HepG2 (cell line): ENCODE data around the gene UBB. TPM values are rescaled to one million over a fixed set of nuclear protein-coding genes. Genes with fewer than 3 reads are reported as not detected.

Experiments used
- NFIC ChIP-seq: IDR thresholded peaks from 2 replicates; pipeline ENCODE4 v1.6.1; 2012; ENCODE audit warnings: mild to moderate bottlenecking, low read length, inconsistent platforms
- ZBTB34 ChIP-seq: sonication (generic); formaldehyde crosslinking; IDR thresholded peaks from 2 replicates; pipeline ENCODE4 v1.8.0; 2022; ENCODE audit warnings: mild to moderate bottlenecking, missing genetic modification reagents
- ZNF281 ChIP-seq: sonication (generic); formaldehyde crosslinking; IDR thresholded peaks from 2 replicates; pipeline ENCODE4 v1.4.0; 2020; ENCODE audit warnings: missing genetic modification reagents, borderline replicate concordance
- ZNF296 ChIP-seq: sonication (generic); formaldehyde crosslinking; conservative IDR thresholded peaks from 2 replicates; pipeline ENCODE4 v1.5.0; 2020; ENCODE audit warnings: mild to moderate bottlenecking, missing genetic modification reagents
- ZNF687 ChIP-seq: sonication (generic); formaldehyde crosslinking; IDR thresholded peaks from 2 replicates; pipeline ENCODE4 v1.5.1; 2020; ENCODE audit warnings: mild to moderate bottlenecking, missing genetic modification reagents, moderate library complexity
- polyA plus RNA-seq, 8 experiments: library from polyadenylated mRNA; depleted of rRNA in 3 of 8; stranded (reverse) in 7 of 8; unstranded in 1 of 8; fragments of >200 nt; fragmentation: Illumina TruSeq in 4 of 8; extraction: Trizol in 4 of 8; gene quantifications; 2 replicates each; pipeline versions ENCODE4 v1.2.1 to v1.2.3, GENCODE V29; 2011 to 2016; ENCODE audit warnings: low read depth in 4 of 8, missing spikeins in 1 of 8, mixed read lengths in 1 of 8; ENCODE audit not compliant: insufficient read depth in 1 of 8
- total RNA-seq, 5 experiments: library from RNA; depleted of rRNA; stranded (reverse); fragments of >200 nt; fragmentation: Illumina TruSeq; extraction: Trizol; gene quantifications; 2 replicates each; pipeline ENCODE4 v1.2.3, GENCODE V29; 2016; ENCODE audit warnings: low read depth in 1 of 5

Gene UBB
- total and polyA plus RNA-seq, 2 of the 13 experiments (the other 11 are each of a cell fraction or from before 2014, with no cell fraction given), result 1,130 to 2,066 TPM

- no peak for TF ChIP-seq ZNF281 (CRISPR knock-in tag)
- no peak for TF ChIP-seq NFIC
- TF ChIP-seq ZNF296, result no peak
- no peak for TF ChIP-seq ZBTB34
- peak; percentile 52 for TF ChIP-seq ZNF687 (CRISPR knock-in tag)
These were observed 2.1 kb upstream of the UBB start (continued) for GRCh38 chr17:16378636-16379282.
